Measurements from ENCODE around the gene TMEM198. TPM values are rescaled to one million over a fixed set of nuclear protein-coding genes. Genes with fewer than 3 reads are reported as not detected.
A peak's percentile ranks its signal among the peaks of the same experiment; 100 is the strongest.

The TMEM198 gene
- total and polyA plus RNA-seq, 2 experiments from 2014 or later: 6.7 to 12.2 TPM

DNA sequence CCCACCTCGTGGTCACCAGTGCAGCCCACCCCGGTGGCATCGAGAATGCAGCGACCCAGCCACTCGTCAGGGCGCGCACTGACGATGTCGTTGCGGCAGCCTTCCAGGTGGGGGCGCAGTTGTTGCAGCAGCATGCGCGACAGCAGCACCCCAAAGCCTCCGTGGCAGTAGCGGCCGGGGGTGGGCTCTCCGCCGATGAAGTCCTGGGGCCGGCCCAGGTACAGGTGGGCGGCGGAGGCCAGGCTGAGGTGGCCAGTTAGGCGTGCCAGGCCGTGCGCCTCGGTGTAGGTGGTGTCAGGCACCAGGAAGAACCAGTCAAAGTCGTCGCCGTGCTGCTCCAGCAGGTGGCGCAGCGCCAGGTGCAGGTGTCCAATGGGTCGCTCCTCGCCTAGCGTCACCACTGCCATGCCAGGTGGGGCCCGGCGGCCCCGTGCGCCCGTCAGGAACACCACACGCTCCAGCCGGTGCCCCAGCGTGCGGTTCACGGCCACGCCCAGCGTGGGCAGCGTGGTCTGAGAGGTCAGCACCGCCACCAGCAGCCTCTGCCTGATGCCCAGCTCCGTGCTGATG lies 2.1 kb upstream of the TMEM198 start:
- Histone ChIP-seq H3K27me3 (no peaks in the 10 kb centered on the region), H3K27ac (no peak overlapping the region), H3K9me3 (ENCODE audit: low read depth) (no peaks in the 10 kb centered on the region), H3K4me1 (ENCODE audit: low read depth) (peaks cover 5% of the 10 kb centered on the region), H3K36me3 (peaks cover 10% of the 10 kb centered on the region), H3K4me3 (no peak overlapping the region)
- DNase-seq (ENCODE audit: low read depth in 1 of 2, low spot score in 1 of 2): peak; percentile 66 to 85
- TF ChIP-seq, protein P1, sequence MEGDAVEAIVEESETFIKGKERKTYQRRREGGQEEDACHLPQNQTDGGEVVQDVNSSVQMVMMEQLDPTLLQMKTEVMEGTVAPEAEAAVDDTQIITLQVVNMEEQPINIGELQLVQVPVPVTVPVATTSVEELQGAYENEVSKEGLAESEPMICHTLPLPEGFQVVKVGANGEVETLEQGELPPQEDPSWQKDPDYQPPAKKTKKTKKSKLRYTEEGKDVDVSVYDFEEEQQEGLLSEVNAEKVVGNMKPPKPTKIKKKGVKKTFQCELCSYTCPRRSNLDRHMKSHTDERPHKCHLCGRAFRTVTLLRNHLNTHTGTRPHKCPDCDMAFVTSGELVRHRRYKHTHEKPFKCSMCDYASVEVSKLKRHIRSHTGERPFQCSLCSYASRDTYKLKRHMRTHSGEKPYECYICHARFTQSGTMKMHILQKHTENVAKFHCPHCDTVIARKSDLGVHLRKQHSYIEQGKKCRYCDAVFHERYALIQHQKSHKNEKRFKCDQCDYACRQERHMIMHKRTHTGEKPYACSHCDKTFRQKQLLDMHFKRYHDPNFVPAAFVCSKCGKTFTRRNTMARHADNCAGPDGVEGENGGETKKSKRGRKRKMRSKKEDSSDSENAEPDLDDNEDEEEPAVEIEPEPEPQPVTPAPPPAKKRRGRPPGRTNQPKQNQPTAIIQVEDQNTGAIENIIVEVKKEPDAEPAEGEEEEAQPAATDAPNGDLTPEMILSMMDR (IDR thresholded peaks at IDR 0.05; ENCODE audit: low read depth, low read length): peak; percentile 88

- Histone ChIP-seq H3K36me3 (peaks cover 10% of the 10 kb centered on the region), H3K4me1 (ENCODE audit: low read depth) (peaks cover 5% of the 10 kb centered on the region), H3K4me3 (peak overlapping the region; percentile 92), H3K27me3 (no peaks in the 10 kb centered on the region), H3K9me3 (ENCODE audit: low read depth) (no peaks in the 10 kb centered on the region), H3K27ac (peak overlapping the region; percentile 80)
- DNase-seq (ENCODE audit: low read depth in 1 of 2, low spot score in 1 of 2): peak; percentile 40 to 73
- TF ChIP-seq, protein P1 (IDR thresholded peaks at IDR 0.05; ENCODE audit: low read depth, low read length): no peak
Measured at GRCh38 chr2:219542931-219543595, 765 bp upstream of the TMEM198 start.

GRCh38 chr2:219544567-219544966 lies 739 bp downstream of the TMEM198 start:
- H3K9me3 ChIP-seq (ENCODE audit: low read depth): no peaks in the 10 kb centered on the region
- peaks cover 6% of the 10 kb centered on the region for H3K36me3 ChIP-seq
- DNase-seq (ENCODE audit: low read depth in 1 of 2, low spot score in 1 of 2): no peak
- no peaks in the 10 kb centered on the region for H3K27me3 ChIP-seq
- peaks cover 5% of the 10 kb centered on the region for H3K4me1 ChIP-seq (ENCODE audit: low read depth)
- H3K27ac ChIP-seq: no peak overlapping the region
- H3K4me3 ChIP-seq: peak overlapping the region; percentile 29
- TF ChIP-seq, protein P1 (IDR thresholded peaks at IDR 0.05; ENCODE audit: low read depth, low read length): no peak

GRCh38 chr2:219545295-219545942 lies 1.6 kb downstream of the TMEM198 start:
- TF ChIP-seq, protein P1 (IDR thresholded peaks at IDR 0.05; ENCODE audit: low read depth, low read length): no peak
- Histone ChIP-seq H3K36me3 (peaks cover 6% of the 10 kb centered on the region), H3K27ac (no peak overlapping the region), H3K4me1 (ENCODE audit: low read depth) (peaks cover 5% of the 10 kb centered on the region), H3K9me3 (ENCODE audit: low read depth) (no peaks in the 10 kb centered on the region), H3K4me3 (no peak overlapping the region), H3K27me3 (no peaks in the 10 kb centered on the region)
- no peak for DNase-seq (ENCODE audit: low read depth in 1 of 2, low spot score in 1 of 2)

DNA sequence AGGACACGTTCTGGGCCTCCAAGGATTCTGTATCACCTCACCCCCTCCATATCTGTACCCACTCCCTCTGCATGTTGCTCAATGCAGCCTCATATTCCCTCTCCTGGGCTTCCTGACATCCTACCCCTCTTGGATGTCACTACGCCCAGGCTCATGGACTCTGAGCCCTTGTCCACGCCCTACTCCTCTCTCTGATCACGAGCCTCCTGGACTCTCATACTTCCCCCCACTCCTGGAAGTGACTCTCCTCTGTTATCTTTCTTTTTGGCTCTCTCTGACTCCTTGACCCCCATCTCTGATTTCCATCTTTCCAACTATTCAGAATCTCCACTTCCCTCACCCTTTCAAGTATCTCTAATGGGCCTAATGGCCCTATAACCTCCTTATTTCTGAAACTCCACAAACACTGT lies 2.1 kb downstream of the TMEM198 start:
- H3K27me3 ChIP-seq: no peaks in the 10 kb centered on the region

More for the DNA sequence above, 2.1 kb downstream of the TMEM198 start:
- Histone ChIP-seq H3K27ac (no peak overlapping the region), H3K9me3 (ENCODE audit: low read depth) (no peaks in the 10 kb centered on the region), H3K4me3 (no peak overlapping the region), H3K4me1 (ENCODE audit: low read depth) (peaks cover 5% of the 10 kb centered on the region), H3K36me3 (peaks cover 4% of the 10 kb centered on the region)
- TF ChIP-seq, protein P1 (IDR thresholded peaks at IDR 0.05; ENCODE audit: low read depth, low read length): no peak
- DNase-seq (ENCODE audit: low read depth in 1 of 2, low spot score in 1 of 2): no peak
